K562 (cell line): Measurements from ENCODE around the gene PRRT2. TPM values are rescaled to one million over a fixed set of nuclear protein-coding genes. Genes with fewer than 3 reads are reported as not detected.

ENCODE experiments used
- ATAC-seq: fragments of 200-7000 bp; cut with Tn5 transposase; 3 replicates; pipeline ENCODE4 v1.9.1; 2020; ENCODE audit warnings: moderate library complexity
- BruUV-seq: library from RNA; stranded (reverse); fragments of 400-500 nt; replicated peaks from 2 replicates; lab custom pipeline; 2021; lab: Mats Ljungman, UMichigan
- CTCF ChIA-PET: fragments of 300-600 bp; formaldehyde crosslinking; extraction: SDS; loops from one replicate; lab custom pipeline; 2021; ENCODE audit warnings: low intra/inter-chr PET ratio; lab: Yijun Ruan, JAX
- POLR2A ChIA-PET: fragments of 300-600, 350-650 bp; sonication (Branson Sonifier 250); formaldehyde crosslinking; extraction: SDS; loops from one replicate; lab custom pipeline; 2021; ENCODE audit warnings: antibody characterized with exemption, inconsistent platforms; lab: Yijun Ruan, JAX
- DNase-seq, 4 experiments: peaks; one replicate each; pipeline versions ENCODE4 v3.0.0 to v3.0.0-alpha.2; 2011 to 2018; ENCODE audit warnings: low spot score in 3 of 4, mixed read lengths in 3 of 4; ENCODE audit errors: extremely low read depth in 1 of 4
- FAIRE-seq: peaks from 2 replicates; lab custom pipeline; 2011; peaks lifted over from hg19 to GRCh38; lab: Jason Lieb, UNC
- H2AFZ ChIP-seq: 2 replicates; pipeline ENCODE4 v1.6.0; 2011; ENCODE audit warnings: low read depth, low read length, control low read depth, inconsistent platforms
- H3K27ac ChIP-seq: fragments of 200-600 bp; 3 replicates; pipeline ENCODE4 v1.8.0; 2011; ENCODE audit warnings: low read depth, mild to moderate bottlenecking, control low read depth, inconsistent platforms, low read length, moderate library complexity, mixed read lengths; ENCODE audit errors: extremely low read depth
- H3K27me3 ChIP-seq, 2 experiments: fragments of 300-600 bp in 1 of 2; 2 replicates in 1 of 2; 3 replicates in 1 of 2; pipeline versions ENCODE4 v1.6.0 to v1.8.0; 2011; ENCODE audit warnings: inconsistent platforms in 2 of 2, low read length in 2 of 2, mild to moderate bottlenecking in 1 of 2, mixed read lengths in 1 of 2, moderate library complexity in 1 of 2; ENCODE audit not compliant: control insufficient read depth in 2 of 2, insufficient read depth in 2 of 2
- H3K36me3 ChIP-seq: fragments of 300-600 bp; 3 replicates; pipeline ENCODE4 v1.8.0; 2011; ENCODE audit warnings: mild to moderate bottlenecking, low read length, inconsistent platforms; ENCODE audit not compliant: control insufficient read depth, insufficient read depth
- H3K4me1 ChIP-seq, 2 experiments: fragments of 200-600 bp in 1 of 2; replicated peaks in 1 of 2; 2 replicates in 1 of 2; 3 replicates in 1 of 2; pipeline versions ENCODE4 v1.5.1 to v1.8.0; 2011; ENCODE audit warnings: inconsistent platforms in 2 of 2, low read length in 2 of 2, mild to moderate bottlenecking in 1 of 2, mixed read lengths in 1 of 2, moderate library complexity in 1 of 2; ENCODE audit not compliant: control insufficient read depth in 2 of 2, insufficient read depth in 2 of 2
- H3K4me2 ChIP-seq: 2 replicates; pipeline ENCODE4 v1.6.1; 2011; ENCODE audit warnings: low read length, control low read depth, inconsistent platforms, mixed read lengths; ENCODE audit not compliant: insufficient read depth
- H3K4me3 ChIP-seq: fragments of 200-600 bp; sonication (generic), shearing (Covaris generic); 2 replicates; pipeline ENCODE4 v1.5.1; 2016; ENCODE audit warnings: control low read depth, inconsistent platforms
- H3K79me2 ChIP-seq: fragments of 200-600 bp; 3 replicates; pipeline ENCODE4 v1.8.0; 2011; ENCODE audit warnings: low read length, inconsistent platforms; ENCODE audit not compliant: control insufficient read depth, insufficient read depth
- H3K9ac ChIP-seq, 2 experiments: 2 replicates each; pipeline versions ENCODE4 v1.6.0 to v1.6.1; 2011; ENCODE audit warnings: low read depth in 2 of 2, low read length in 2 of 2, control low read depth in 1 of 2, inconsistent platforms in 1 of 2, mild to moderate bottlenecking in 1 of 2, mixed read lengths in 1 of 2; ENCODE audit not compliant: insufficient read depth in 1 of 2
- H3K9me1 ChIP-seq: one replicate; pipeline ENCODE4 v1.6.0; 2011; ENCODE audit warnings: inconsistent platforms, mild to moderate bottlenecking, low read length, moderate library complexity; ENCODE audit not compliant: control insufficient read depth, insufficient read depth
- H3K9me3 ChIP-seq: replicated peaks from 2 replicates; pipeline ENCODE4 v1.5.1; 2011; ENCODE audit warnings: low read depth, low read length, inconsistent platforms; ENCODE audit not compliant: control insufficient read depth, insufficient read depth
- H4K20me1 ChIP-seq: replicated peaks from 2 replicates; pipeline ENCODE4 v1.6.1; 2011; ENCODE audit warnings: low read length, inconsistent platforms, mixed read lengths; ENCODE audit not compliant: control insufficient read depth, insufficient read depth
- BRCA1 ChIP-seq, 2 experiments: fragments of 450-650 bp in 1 of 2; sonication (generic) in 1 of 2; formaldehyde crosslinking in 1 of 2; IDR thresholded peaks; 2 replicates each; pipeline versions ENCODE4 v1.5.0 to v1.6.1; 2017 to 2020; ENCODE audit warnings: mild to moderate bottlenecking in 1 of 2, missing genetic modification reagents in 1 of 2
- DIDO1 ChIP-seq: fragments of 450-650 bp; IDR thresholded peaks from 2 replicates; pipeline ENCODE4 v1.6.1; 2016; ENCODE audit warnings: low read depth, missing biosample characterization, missing genetic modification characterization
- KLF13 ChIP-seq: fragments of 450-650 bp; IDR thresholded peaks from 2 replicates; pipeline ENCODE4 v1.6.1; 2016; ENCODE audit warnings: missing genetic modification characterization, low read depth, mild to moderate bottlenecking, missing compliant biosample characterization, moderate library complexity, borderline replicate concordance
- MLLT1 ChIP-seq, 2 experiments: fragments of 450-650 bp; IDR thresholded peaks; 2 replicates each; pipeline ENCODE4 v1.6.1; 2016
- SMARCA5 ChIP-seq: fragments of 450-650 bp; IDR thresholded peaks from 2 replicates; pipeline ENCODE4 v1.6.1; 2016
- YBX1 ChIP-seq: fragments of 450-650 bp; IDR thresholded peaks from 2 replicates; pipeline ENCODE4 v1.7.1; 2016; ENCODE audit warnings: mild to moderate bottlenecking
- WGBS: fragments of 100-300 bp; shearing (Covaris generic); methylation state at CpG from one replicate; pipeline ENCODE4 v1.1.6; 2016; ENCODE audit warnings: low coverage, mixed read lengths; ENCODE audit not compliant: insufficient coverage; ENCODE audit errors: missing lambda C conversion rate; 5-methylcytosine and 5-hydroxymethylcytosine counted together
- in situ Hi-C: fragments of 300-500 bp; cut with MboI; formaldehyde crosslinking; loops from 4 replicates; pipeline ENCODE4 v1.15.0; 2018; ENCODE audit warnings: inconsistent platforms, mixed read lengths
- intact Hi-C: fragments of 100-400 bp; cut with micrococcal nuclease; formaldehyde crosslinking; loops from 2 replicates; pipeline ENCODE4 v1.14.2; 2022
- polyA plus RNA-seq, 8 experiments: library from polyadenylated mRNA; depleted of rRNA in 4 of 8; stranded (reverse) in 5 of 8; unstranded in 3 of 8; fragments of >200 nt; fragmentation: Nextera tagmentation in 2 of 8; fragmentation: Illumina TruSeq in 1 of 8; extraction: Ambion mirVana in 2 of 8; extraction: Trizol in 1 of 8; gene quantifications; 2 replicates each; pipeline versions ENCODE4 v1.2.1 to v1.2.3, GENCODE V29; 2011 to 2014; ENCODE audit warnings: inconsistent platforms in 1 of 8, missing spikeins in 1 of 8
- total RNA-seq, 7 experiments: library from RNA; depleted of rRNA in 6 of 7; stranded (reverse); fragments of >200 nt in 6 of 7; fragmentation: Illumina TruSeq in 2 of 7; extraction: Trizol in 2 of 7; gene quantifications; 2 replicates each; pipeline versions ENCODE4 v1.2.1 to v1.2.3, GENCODE V29; 2011 to 2021; ENCODE audit warnings: low replicate concordance in 1 of 7
- TF ChIP-seq, protein P1 (sequence below): fragments of 450-650 bp; IDR thresholded peaks from 2 replicates; pipeline ENCODE4 v1.6.1; 2018; ENCODE audit not compliant: partially characterized antibody
- TF ChIP-seq, protein P2 (sequence below): fragments of 250-450 bp; sonication (Bioruptor Pico); IDR thresholded peaks from 2 replicates; pipeline ENCODE4 v1.9.0; 2021; ENCODE audit warnings: mild to moderate bottlenecking, inconsistent platforms
- TF ChIP-seq, protein P3 (sequence below): sonication (generic); formaldehyde crosslinking; IDR thresholded peaks from 2 replicates; pipeline ENCODE4 v1.8.0; 2022; ENCODE audit warnings: mild to moderate bottlenecking, missing genetic modification reagents

The PRRT2 gene
- total and polyA plus RNA-seq, 9 of the 15 experiments (the other 6 are each of a cell fraction or from before 2014, with no cell fraction given), result 0.11 to 1.0 (median 0.42) TPM; not detected in 2

DNA sequence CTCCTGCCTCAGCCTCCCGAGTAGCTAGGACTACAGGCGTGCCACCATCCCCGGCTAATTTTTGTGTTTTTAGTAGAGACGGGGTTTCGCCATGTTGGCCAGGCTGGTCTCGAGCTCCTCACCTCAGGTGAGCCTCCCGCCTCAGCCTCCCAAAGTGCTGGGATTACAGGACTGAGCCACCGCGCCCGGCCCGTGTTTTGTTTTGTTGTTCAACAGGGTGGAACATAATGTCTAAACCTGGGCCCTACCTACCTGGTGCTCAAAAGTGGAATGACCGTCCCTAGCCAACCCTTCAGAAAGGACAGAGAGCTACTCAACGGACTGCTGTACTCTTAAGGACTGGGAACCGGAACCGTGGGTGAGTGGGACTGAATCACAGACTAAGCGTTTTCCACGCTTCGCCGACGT lies 22.2 kb upstream of the PRRT2 start:
- Histone ChIP-seq H3K9ac (peak overlapping the region; percentile 95 to 100), H3K4me3 (peak overlapping the region; percentile 89), H2AFZ (peak overlapping the region; percentile 99), H3K36me3 (peaks cover 31% of the 10 kb centered on the region), H3K27me3 (no peaks in the 10 kb centered on the region), H3K4me1 (peaks cover 16 to 23% of the 10 kb centered on the region in 2 experiments), H3K79me2 (peaks cover 51% of the 10 kb centered on the region), H3K9me3 (no peaks in the 10 kb centered on the region), H4K20me1 (peaks cover 5% of the 10 kb centered on the region; the same call in 1 of the 2 replicates), H3K4me2 (peak overlapping the region; percentile 100), H3K27ac (peak overlapping the region; percentile 97), H3K9me1 (no peaks in the 10 kb centered on the region)
- in situ Hi-C loops, result no loop called here
- ATAC-seq (peak; percentile 13), DNase-seq (no peak), FAIRE-seq (no peak)
- CTCF ChIA-PET, result interaction anchor here (1.2 kb wide), 1 partner anchor 60 kb away, joined by 3 read pairs; no protein-coding TSS in a partner anchor
- 42% methylated on average over 20 of the region's 20 CpGs for WGBS
- TSS peak; percentile 99 for BruUV-seq
- POLR2A ChIA-PET, result interaction anchor here (0.5 to 7.1 kb wide), 19 partner anchors 9 to 1257 kb away, joined by 3 to 114 read pairs (median 3); partner anchors contain the start of genes TAOK2 and ZG16
- intact Hi-C loops, result loop anchor here (1.0 to 10.0 kb wide), 2 partner anchors 16 to 85 kb away; no protein-coding TSS in a partner anchor
- TF ChIP-seq YBX1 (no peak), DIDO1 (tag) (no peak), KLF13 (tag) (no peak), SMARCA5 (no peak), BRCA1 (IDR thresholded peaks at IDR 0.05) (no peak), BRCA1 (CRISPR knock-in tag; IDR thresholded peaks at IDR 0.05) (0 out of 2 replicates have a peak, but pooled peaks have one; percentile 72), MLLT1 (IDR thresholded peaks at IDR 0.05) (0 out of 4 replicates have a peak, but pooled peaks of 1 of the 2 experiments have one; percentile 46)
- TF ChIP-seq, protein P1, sequence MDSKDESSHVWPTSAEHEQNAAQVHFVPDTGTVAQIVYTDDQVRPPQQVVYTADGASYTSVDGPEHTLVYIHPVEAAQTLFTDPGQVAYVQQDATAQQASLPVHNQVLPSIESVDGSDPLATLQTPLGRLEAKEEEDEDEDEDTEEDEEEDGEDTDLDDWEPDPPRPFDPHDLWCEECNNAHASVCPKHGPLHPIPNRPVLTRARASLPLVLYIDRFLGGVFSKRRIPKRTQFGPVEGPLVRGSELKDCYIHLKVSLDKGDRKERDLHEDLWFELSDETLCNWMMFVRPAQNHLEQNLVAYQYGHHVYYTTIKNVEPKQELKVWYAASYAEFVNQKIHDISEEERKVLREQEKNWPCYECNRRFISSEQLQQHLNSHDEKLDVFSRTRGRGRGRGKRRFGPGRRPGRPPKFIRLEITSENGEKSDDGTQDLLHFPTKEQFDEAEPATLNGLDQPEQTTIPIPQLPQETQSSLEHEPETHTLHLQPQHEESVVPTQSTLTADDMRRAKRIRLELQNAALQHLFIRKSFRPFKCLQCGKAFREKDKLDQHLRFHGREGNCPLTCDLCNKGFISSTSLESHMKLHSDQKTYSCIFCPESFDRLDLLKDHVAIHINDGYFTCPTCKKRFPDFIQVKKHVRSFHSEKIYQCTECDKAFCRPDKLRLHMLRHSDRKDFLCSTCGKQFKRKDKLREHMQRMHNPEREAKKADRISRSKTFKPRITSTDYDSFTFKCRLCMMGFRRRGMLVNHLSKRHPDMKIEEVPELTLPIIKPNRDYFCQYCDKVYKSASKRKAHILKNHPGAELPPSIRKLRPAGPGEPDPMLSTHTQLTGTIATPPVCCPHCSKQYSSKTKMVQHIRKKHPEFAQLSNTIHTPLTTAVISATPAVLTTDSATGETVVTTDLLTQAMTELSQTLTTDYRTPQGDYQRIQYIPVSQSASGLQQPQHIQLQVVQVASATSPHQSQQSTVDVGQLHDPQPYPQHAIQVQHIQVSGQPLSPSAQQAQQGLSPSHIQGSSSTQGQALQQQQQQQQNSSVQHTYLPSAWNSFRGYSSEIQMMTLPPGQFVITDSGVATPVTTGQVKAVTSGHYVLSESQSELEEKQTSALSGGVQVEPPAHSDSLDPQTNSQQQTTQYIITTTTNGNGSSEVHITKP, result peak; percentile 54
- TF ChIP-seq, protein P2, sequence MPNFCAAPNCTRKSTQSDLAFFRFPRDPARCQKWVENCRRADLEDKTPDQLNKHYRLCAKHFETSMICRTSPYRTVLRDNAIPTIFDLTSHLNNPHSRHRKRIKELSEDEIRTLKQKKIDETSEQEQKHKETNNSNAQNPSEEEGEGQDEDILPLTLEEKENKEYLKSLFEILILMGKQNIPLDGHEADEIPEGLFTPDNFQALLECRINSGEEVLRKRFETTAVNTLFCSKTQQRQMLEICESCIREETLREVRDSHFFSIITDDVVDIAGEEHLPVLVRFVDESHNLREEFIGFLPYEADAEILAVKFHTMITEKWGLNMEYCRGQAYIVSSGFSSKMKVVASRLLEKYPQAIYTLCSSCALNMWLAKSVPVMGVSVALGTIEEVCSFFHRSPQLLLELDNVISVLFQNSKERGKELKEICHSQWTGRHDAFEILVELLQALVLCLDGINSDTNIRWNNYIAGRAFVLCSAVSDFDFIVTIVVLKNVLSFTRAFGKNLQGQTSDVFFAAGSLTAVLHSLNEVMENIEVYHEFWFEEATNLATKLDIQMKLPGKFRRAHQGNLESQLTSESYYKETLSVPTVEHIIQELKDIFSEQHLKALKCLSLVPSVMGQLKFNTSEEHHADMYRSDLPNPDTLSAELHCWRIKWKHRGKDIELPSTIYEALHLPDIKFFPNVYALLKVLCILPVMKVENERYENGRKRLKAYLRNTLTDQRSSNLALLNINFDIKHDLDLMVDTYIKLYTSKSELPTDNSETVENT (CRISPR knock-in tag), result no peak
- TF ChIP-seq, protein P3, sequence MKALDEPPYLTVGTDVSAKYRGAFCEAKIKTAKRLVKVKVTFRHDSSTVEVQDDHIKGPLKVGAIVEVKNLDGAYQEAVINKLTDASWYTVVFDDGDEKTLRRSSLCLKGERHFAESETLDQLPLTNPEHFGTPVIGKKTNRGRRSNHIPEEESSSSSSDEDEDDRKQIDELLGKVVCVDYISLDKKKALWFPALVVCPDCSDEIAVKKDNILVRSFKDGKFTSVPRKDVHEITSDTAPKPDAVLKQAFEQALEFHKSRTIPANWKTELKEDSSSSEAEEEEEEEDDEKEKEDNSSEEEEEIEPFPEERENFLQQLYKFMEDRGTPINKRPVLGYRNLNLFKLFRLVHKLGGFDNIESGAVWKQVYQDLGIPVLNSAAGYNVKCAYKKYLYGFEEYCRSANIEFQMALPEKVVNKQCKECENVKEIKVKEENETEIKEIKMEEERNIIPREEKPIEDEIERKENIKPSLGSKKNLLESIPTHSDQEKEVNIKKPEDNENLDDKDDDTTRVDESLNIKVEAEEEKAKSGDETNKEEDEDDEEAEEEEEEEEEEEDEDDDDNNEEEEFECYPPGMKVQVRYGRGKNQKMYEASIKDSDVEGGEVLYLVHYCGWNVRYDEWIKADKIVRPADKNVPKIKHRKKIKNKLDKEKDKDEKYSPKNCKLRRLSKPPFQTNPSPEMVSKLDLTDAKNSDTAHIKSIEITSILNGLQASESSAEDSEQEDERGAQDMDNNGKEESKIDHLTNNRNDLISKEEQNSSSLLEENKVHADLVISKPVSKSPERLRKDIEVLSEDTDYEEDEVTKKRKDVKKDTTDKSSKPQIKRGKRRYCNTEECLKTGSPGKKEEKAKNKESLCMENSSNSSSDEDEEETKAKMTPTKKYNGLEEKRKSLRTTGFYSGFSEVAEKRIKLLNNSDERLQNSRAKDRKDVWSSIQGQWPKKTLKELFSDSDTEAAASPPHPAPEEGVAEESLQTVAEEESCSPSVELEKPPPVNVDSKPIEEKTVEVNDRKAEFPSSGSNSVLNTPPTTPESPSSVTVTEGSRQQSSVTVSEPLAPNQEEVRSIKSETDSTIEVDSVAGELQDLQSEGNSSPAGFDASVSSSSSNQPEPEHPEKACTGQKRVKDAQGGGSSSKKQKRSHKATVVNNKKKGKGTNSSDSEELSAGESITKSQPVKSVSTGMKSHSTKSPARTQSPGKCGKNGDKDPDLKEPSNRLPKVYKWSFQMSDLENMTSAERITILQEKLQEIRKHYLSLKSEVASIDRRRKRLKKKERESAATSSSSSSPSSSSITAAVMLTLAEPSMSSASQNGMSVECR (CRISPR knock-in tag), result peak; percentile 6; the same call in 1 of the 2 replicates
